Activated T-helper 1 cell treated with anti-CD3 and anti-CD28 coated beads, Interleukin-12 subunit alpha, Interleukin-12 subunit beta, Interleukin-2, Interleukin-4 antibody, amounts not matched to agents 30 ng/mL and 10 ng/mL and 1 ng/mL, durations not matched to agents 14 hours and 24 hours and 36 hours (primary cell): ENCODE measurements around the gene ZNF662. TPM values are rescaled to one million over a fixed set of nuclear protein-coding genes. Genes with fewer than 3 reads are reported as not detected.

Experiments
- DNase-seq: peaks from one replicate; pipeline ENCODE4 v3.0.0; 2021; ENCODE audit warnings: low spot score
- H3K27ac Mint-ChIP-seq: one replicate; pipeline ENCODE4 v1.8.0; 2021; ENCODE audit warnings: mild to moderate bottlenecking, mixed read lengths
- H3K27me3 Mint-ChIP-seq: one replicate; pipeline ENCODE4 v1.8.0; 2022; ENCODE audit warnings: mild to moderate bottlenecking, moderate library complexity, mixed read lengths; ENCODE audit not compliant: insufficient read depth
- H3K36me3 Mint-ChIP-seq: one replicate; pipeline ENCODE4 v1.8.0; 2021; ENCODE audit warnings: low read depth, mixed read lengths
- H3K4me1 Mint-ChIP-seq: one replicate; pipeline ENCODE4 v1.8.0; 2021; ENCODE audit warnings: low read depth, mixed read lengths
- H3K4me3 Mint-ChIP-seq: one replicate; pipeline ENCODE4 v1.8.0; 2021; ENCODE audit warnings: mild to moderate bottlenecking, moderate library complexity, mixed read lengths
- H3K9me3 Mint-ChIP-seq: one replicate; pipeline ENCODE4 v1.8.0; 2021; ENCODE audit warnings: mixed read lengths
- intact Hi-C: fragments of 100-400 bp; cut with micrococcal nuclease; formaldehyde crosslinking; loops from one replicate; pipeline ENCODE4 v1.15.1; 2024
- total RNA-seq: library from RNA; stranded (reverse); gene quantifications from 2 replicates; pipeline ENCODE4 v1.2.3, GENCODE V29; 2022

Gene ZNF662
- total RNA-seq, result 0.23 and 0.47 TPM in 2 replicates

GRCh38 chr3:42906070-42906847, at the start of gene ZNF662:
ZNF662 (plus strand) TSS chr3:42906142; CDS start chr3:42908115, 1,973 bp downstream.
- intact Hi-C loops, result no loop called here
- H3K27me3 Mint-ChIP-seq, result peaks cover 28% of the 10 kb centered on the region
- H3K4me1 Mint-ChIP-seq, result no peaks in the 10 kb centered on the region
- no peak within 1 kb of the TSS for H3K27ac Mint-ChIP-seq
- H3K9me3 Mint-ChIP-seq, result peaks cover 31% of the 10 kb centered on the region
- DNase-seq, result no peak
- H3K4me3 Mint-ChIP-seq, result peak within 1 kb of the TSS; percentile 55
- H3K36me3 Mint-ChIP-seq, result peaks cover 6% of the 10 kb centered on the region

- H3K4me1 Mint-ChIP-seq, result no peaks in the 10 kb centered on the region
- no peak for DNase-seq
- no peak overlapping the region for H3K27ac Mint-ChIP-seq
- no peaks in the 10 kb centered on the region for H3K36me3 Mint-ChIP-seq
- H3K27me3 Mint-ChIP-seq, result peaks cover 2% of the 10 kb centered on the region
- intact Hi-C loops, result no loop called here
- no peaks in the 10 kb centered on the region for H3K9me3 Mint-ChIP-seq
- H3K4me3 Mint-ChIP-seq, result no peak overlapping the region
These were observed 49.4 kb upstream of the ZNF662 start for GRCh38 chr3:42856544-42856943.

GRCh38 chr3:42864321-42864950, 41.5 kb upstream of the ZNF662 start:
- peaks cover 6% of the 10 kb centered on the region for H3K27me3 Mint-ChIP-seq
- no peaks in the 10 kb centered on the region for H3K4me1 Mint-ChIP-seq
- H3K36me3 Mint-ChIP-seq, result no peaks in the 10 kb centered on the region
- H3K9me3 Mint-ChIP-seq, result no peaks in the 10 kb centered on the region
- no peak for DNase-seq
- intact Hi-C loops, result no loop called here
- no peak overlapping the region for H3K4me3 Mint-ChIP-seq
- H3K27ac Mint-ChIP-seq, result no peak overlapping the region

- no peaks in the 10 kb centered on the region for H3K9me3 Mint-ChIP-seq
- intact Hi-C loops, result no loop called here
- H3K4me1 Mint-ChIP-seq, result no peaks in the 10 kb centered on the region
- no peak overlapping the region for H3K4me3 Mint-ChIP-seq
- no peak for DNase-seq
- no peaks in the 10 kb centered on the region for H3K36me3 Mint-ChIP-seq
- peaks cover 6% of the 10 kb centered on the region for H3K27me3 Mint-ChIP-seq
- no peak overlapping the region for H3K27ac Mint-ChIP-seq
These were observed 40.7 kb upstream of the ZNF662 start for GRCh38 chr3:42865256-42865655.

GRCh38 chr3:42867138-42867537, 38.8 kb upstream of the ZNF662 start:
- no peak for DNase-seq
- no peak overlapping the region for H3K27ac Mint-ChIP-seq
- no peaks in the 10 kb centered on the region for H3K4me1 Mint-ChIP-seq
- H3K27me3 Mint-ChIP-seq, result peaks cover 4% of the 10 kb centered on the region
- H3K9me3 Mint-ChIP-seq, result no peaks in the 10 kb centered on the region
- H3K36me3 Mint-ChIP-seq, result no peaks in the 10 kb centered on the region
- intact Hi-C loops, result no loop called here
- no peak overlapping the region for H3K4me3 Mint-ChIP-seq

GRCh38 chr3:42868841-42869240, 37.1 kb upstream of the ZNF662 start:
- intact Hi-C loops, result no loop called here
- no peaks in the 10 kb centered on the region for H3K9me3 Mint-ChIP-seq
- H3K36me3 Mint-ChIP-seq, result no peaks in the 10 kb centered on the region
- DNase-seq, result no peak
- H3K4me3 Mint-ChIP-seq, result no peak overlapping the region
- peaks cover 7% of the 10 kb centered on the region for H3K27me3 Mint-ChIP-seq
- no peaks in the 10 kb centered on the region for H3K4me1 Mint-ChIP-seq
- H3K27ac Mint-ChIP-seq, result no peak overlapping the region

GRCh38 chr3:42871592-42872196, 34.2 kb upstream of the ZNF662 start:
- Mint-ChIP-seq H3K4me3 (no peak overlapping the region), H3K4me1 (no peaks in the 10 kb centered on the region), H3K9me3 (no peaks in the 10 kb centered on the region), H3K27me3 (peaks cover 7% of the 10 kb centered on the region), H3K27ac (no peak overlapping the region), H3K36me3 (no peaks in the 10 kb centered on the region)
- intact Hi-C loops, result no loop called here
- no peak for DNase-seq

- intact Hi-C loops, result no loop called here
- H3K36me3 Mint-ChIP-seq, result no peaks in the 10 kb centered on the region
- H3K4me1 Mint-ChIP-seq, result no peaks in the 10 kb centered on the region
- no peaks in the 10 kb centered on the region for H3K9me3 Mint-ChIP-seq
- H3K27me3 Mint-ChIP-seq, result peaks cover 7% of the 10 kb centered on the region
- H3K4me3 Mint-ChIP-seq, result no peak overlapping the region
- H3K27ac Mint-ChIP-seq, result peak overlapping the region; percentile 4
- no peak for DNase-seq
These were observed 33.2 kb upstream of the ZNF662 start for GRCh38 chr3:42872718-42873117.

- Mint-ChIP-seq H3K4me1 (no peaks in the 10 kb centered on the region), H3K4me3 (no peak overlapping the region), H3K36me3 (no peaks in the 10 kb centered on the region), H3K9me3 (no peaks in the 10 kb centered on the region), H3K27ac (no peak overlapping the region), H3K27me3 (peaks cover 9% of the 10 kb centered on the region)
- intact Hi-C loops, result no loop called here
- DNase-seq, result no peak
These were observed 32.5 kb upstream of the ZNF662 start for GRCh38 chr3:42873221-42873982.

GRCh38 chr3:42874749-42875148, 31.2 kb upstream of the ZNF662 start:
- intact Hi-C loops, result no loop called here
- Mint-ChIP-seq H3K9me3 (no peaks in the 10 kb centered on the region), H3K36me3 (no peaks in the 10 kb centered on the region), H3K4me3 (no peak overlapping the region), H3K4me1 (no peaks in the 10 kb centered on the region), H3K27me3 (peaks cover 9% of the 10 kb centered on the region), H3K27ac (no peak overlapping the region)
- no peak for DNase-seq

- Mint-ChIP-seq H3K9me3 (no peaks in the 10 kb centered on the region), H3K4me3 (no peak within 1 kb of the TSS), H3K36me3 (no peaks in the 10 kb centered on the region), H3K4me1 (no peaks in the 10 kb centered on the region), H3K27ac (no peak within 1 kb of the TSS), H3K27me3 (peaks cover 9% of the 10 kb centered on the region)
- intact Hi-C loops, result no loop called here
- no peak for DNase-seq
These were observed 30.4 kb upstream of the ZNF662 start, which contains the start of gene CYP8B1 for GRCh38 chr3:42875325-42876151. CYP8B1 (minus strand) TSS chr3:42875879; CDS start chr3:42875816, 63 bp downstream.

GRCh38 chr3:42876401-42876800, 29.5 kb upstream of the ZNF662 start:
- H3K27me3 Mint-ChIP-seq, result peaks cover 9% of the 10 kb centered on the region
- H3K4me1 Mint-ChIP-seq, result peaks cover 5% of the 10 kb centered on the region
- H3K4me3 Mint-ChIP-seq, result no peak overlapping the region
- H3K36me3 Mint-ChIP-seq, result no peaks in the 10 kb centered on the region
- DNase-seq, result no peak
- intact Hi-C loops, result no loop called here
- no peaks in the 10 kb centered on the region for H3K9me3 Mint-ChIP-seq
- H3K27ac Mint-ChIP-seq, result no peak overlapping the region
